OCI-LY1 (cell line): ENCODE data around the gene ANKS3.

Experiments used
- H2AFZ ChIP-seq: fragments of 200-600 bp; sonication (generic), shearing (Covaris generic); 2 replicates; pipeline ENCODE4 v1.6.0; 2014; ENCODE audit warnings: antibody characterized with exemption, mild to moderate bottlenecking, low read length
- H3F3A ChIP-seq: fragments of 200-600 bp; sonication (generic), shearing (Covaris generic); 2 replicates; pipeline ENCODE4 v1.6.0; 2014; ENCODE audit warnings: mild to moderate bottlenecking, antibody characterized with exemption, low read length, moderate library complexity; ENCODE audit not compliant: insufficient read depth
- H3K27ac ChIP-seq: fragments of 200-600 bp; sonication (generic); 2 replicates; pipeline ENCODE4 v1.5.1; 2014; ENCODE audit warnings: low read length, mixed run types, mild to moderate bottlenecking, low read depth; ENCODE audit not compliant: poor library complexity, severe bottlenecking
- H3K27me3 ChIP-seq: fragments of 200-600 bp; sonication (generic); 2 replicates; pipeline ENCODE4 v1.6.0; 2014; ENCODE audit warnings: antibody characterized with exemption, mild to moderate bottlenecking, low read length, moderate library complexity; ENCODE audit not compliant: insufficient read depth
- H3K36me3 ChIP-seq: fragments of 200-600 bp; sonication (generic); 2 replicates; pipeline ENCODE4 v1.6.1; 2014; ENCODE audit warnings: mild to moderate bottlenecking, antibody characterized with exemption, low read length, moderate library complexity, mixed read lengths; ENCODE audit not compliant: insufficient read depth
- H3K4me1 ChIP-seq: fragments of 200-600 bp; sonication (generic); 2 replicates; pipeline ENCODE4 v1.5.1; 2014; ENCODE audit warnings: mild to moderate bottlenecking, low read length, moderate library complexity; ENCODE audit not compliant: insufficient read depth, severe bottlenecking
- H3K4me2 ChIP-seq: fragments of 200-600 bp; sonication (generic), shearing (Covaris generic); 2 replicates; pipeline ENCODE4 v1.6.1; 2014; ENCODE audit warnings: low read length
- H3K4me3 ChIP-seq: fragments of 200-600 bp; sonication (generic); 2 replicates; pipeline ENCODE4 v1.5.1; 2014; ENCODE audit warnings: low read length, low read depth, mild to moderate bottlenecking, mixed read lengths; ENCODE audit not compliant: poor library complexity, severe bottlenecking
- H3K79me2 ChIP-seq: fragments of 200-600 bp; shearing (Covaris generic); 2 replicates; pipeline ENCODE4 v1.6.1; 2016; ENCODE audit warnings: mixed run types, low read length, mixed read lengths; ENCODE audit not compliant: insufficient read depth
- H3K9ac ChIP-seq: fragments of 200-600 bp; sonication (generic), shearing (Covaris generic); 2 replicates; pipeline ENCODE4 v1.6.1; 2014; ENCODE audit warnings: mild to moderate bottlenecking, low read length, mixed read lengths
- H3K9me2 ChIP-seq: fragments of 200-600 bp; sonication (generic), shearing (Covaris generic); 2 replicates; pipeline ENCODE4 v1.6.1; 2014; ENCODE audit warnings: low read depth, mild to moderate bottlenecking, low read length, mixed read lengths
- H3K9me3 ChIP-seq: fragments of 200-600 bp; shearing (Covaris generic); 2 replicates; pipeline ENCODE4 v1.6.1; 2014; ENCODE audit warnings: low read length, mixed read lengths
- H4K20me1 ChIP-seq: fragments of 200-600 bp; sonication (generic), shearing (Covaris generic); 2 replicates; pipeline ENCODE4 v1.6.0; 2016; ENCODE audit warnings: mild to moderate bottlenecking, low read length; ENCODE audit not compliant: insufficient read depth
- EZH2 ChIP-seq: fragments of 200-600 bp; sonication (generic), shearing (Covaris generic); IDR thresholded peaks from 2 replicates; pipeline ENCODE4 v1.8.0; 2017; ENCODE audit warnings: borderline replicate concordance, mixed run types, mild to moderate bottlenecking, antibody characterized with exemption, low read length, moderate library complexity, mixed read lengths
- TF ChIP-seq, protein P1 (sequence below): fragments of 200-600 bp; sonication (generic), shearing (Covaris generic); IDR thresholded peaks from 2 replicates; pipeline ENCODE4 v1.5.1; 2017; ENCODE audit warnings: mild to moderate bottlenecking, antibody characterized with exemption, low read length, moderate library complexity, mixed read lengths

ANKS3 gene

DNA sequence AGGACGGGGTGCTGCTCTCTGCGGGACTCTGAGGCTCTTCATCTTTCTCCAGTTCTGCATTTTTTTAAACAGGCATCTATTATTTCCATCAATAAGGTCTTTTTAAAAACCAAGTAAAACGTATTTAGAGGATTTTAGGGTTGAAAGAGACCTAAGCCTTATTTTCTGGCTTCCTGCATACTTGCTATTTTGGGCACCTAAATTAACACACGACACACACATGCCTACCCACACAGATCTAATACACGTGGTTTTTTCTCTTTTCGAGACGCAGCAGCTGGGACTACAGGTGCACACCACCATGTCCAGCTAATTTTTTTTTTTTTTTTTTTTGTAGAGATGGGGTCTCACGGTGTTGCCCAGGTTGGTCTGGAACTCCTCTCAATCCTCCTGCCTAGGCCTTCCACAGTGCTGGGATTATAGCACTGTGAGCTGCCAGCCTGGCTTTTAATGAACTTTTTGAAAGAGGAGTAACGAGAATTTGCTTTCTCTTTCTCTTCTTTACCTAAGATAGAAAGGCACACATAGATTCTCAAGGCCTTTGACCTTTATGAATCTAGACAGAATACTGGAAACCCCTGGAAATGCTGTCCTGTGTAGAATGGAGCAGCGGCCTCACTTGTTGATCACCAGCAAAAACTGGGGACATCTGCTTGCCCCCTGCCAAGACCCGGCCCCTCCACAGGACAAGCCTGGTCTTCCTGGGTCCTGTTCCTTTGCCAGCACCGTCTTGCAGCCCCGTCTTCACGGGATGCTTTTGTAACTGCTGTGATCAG lies 14.0 kb upstream of the ANKS3 start:
- Histone ChIP-seq H3K9me2 (no peaks in the 10 kb centered on the region), H3K27me3 (no peaks in the 10 kb centered on the region), H3K4me1 (peaks cover 14% of the 10 kb centered on the region), H3K79me2 (no peaks in the 10 kb centered on the region), H3K9ac (no peak overlapping the region), H3K27ac (no peak overlapping the region), H3K4me3 (no peak overlapping the region), H3K4me2 (no peak overlapping the region), H3F3A (no peaks in the 10 kb centered on the region), H3K9me3 (no peaks in the 10 kb centered on the region), H2AFZ (no peak overlapping the region), H3K36me3 (peaks cover 34% of the 10 kb centered on the region), H4K20me1 (no peaks in the 10 kb centered on the region)
- TF ChIP-seq, protein P1, sequence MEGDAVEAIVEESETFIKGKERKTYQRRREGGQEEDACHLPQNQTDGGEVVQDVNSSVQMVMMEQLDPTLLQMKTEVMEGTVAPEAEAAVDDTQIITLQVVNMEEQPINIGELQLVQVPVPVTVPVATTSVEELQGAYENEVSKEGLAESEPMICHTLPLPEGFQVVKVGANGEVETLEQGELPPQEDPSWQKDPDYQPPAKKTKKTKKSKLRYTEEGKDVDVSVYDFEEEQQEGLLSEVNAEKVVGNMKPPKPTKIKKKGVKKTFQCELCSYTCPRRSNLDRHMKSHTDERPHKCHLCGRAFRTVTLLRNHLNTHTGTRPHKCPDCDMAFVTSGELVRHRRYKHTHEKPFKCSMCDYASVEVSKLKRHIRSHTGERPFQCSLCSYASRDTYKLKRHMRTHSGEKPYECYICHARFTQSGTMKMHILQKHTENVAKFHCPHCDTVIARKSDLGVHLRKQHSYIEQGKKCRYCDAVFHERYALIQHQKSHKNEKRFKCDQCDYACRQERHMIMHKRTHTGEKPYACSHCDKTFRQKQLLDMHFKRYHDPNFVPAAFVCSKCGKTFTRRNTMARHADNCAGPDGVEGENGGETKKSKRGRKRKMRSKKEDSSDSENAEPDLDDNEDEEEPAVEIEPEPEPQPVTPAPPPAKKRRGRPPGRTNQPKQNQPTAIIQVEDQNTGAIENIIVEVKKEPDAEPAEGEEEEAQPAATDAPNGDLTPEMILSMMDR: no peak
- TF ChIP-seq EZH2: no peak

DNA sequence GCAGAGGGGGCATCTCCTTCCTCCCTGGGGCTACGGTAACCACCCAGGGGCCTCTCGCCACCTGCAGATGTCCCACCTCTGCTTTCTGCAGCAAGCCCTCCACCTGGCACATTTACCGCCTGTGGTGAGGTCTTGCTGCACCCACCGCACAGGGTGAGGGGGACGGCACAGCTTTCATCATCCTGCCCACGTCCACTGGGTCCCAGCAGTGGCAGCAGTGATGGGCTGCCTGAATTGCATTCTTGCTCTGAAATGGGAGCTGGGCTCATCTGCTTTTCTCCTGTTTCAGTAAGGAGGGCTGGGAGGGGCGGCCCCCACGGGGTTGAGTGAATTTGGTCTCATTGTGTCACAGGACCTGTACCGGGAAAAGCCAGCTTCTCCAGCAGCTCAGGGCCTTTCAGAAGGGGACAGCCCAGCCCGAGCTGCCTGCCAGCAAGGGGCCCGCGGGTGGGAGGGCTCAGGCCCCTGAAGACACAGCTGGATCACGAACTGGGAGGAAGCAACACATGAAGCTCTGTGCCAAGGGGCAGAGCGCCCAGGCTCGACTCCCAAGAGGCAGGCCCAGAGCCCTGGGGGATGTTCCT lies 13.0 kb upstream of the ANKS3 start:
- Histone ChIP-seq H3K79me2 (no peaks in the 10 kb centered on the region), H3K27me3 (no peaks in the 10 kb centered on the region), H2AFZ (no peak overlapping the region), H3K9me3 (no peaks in the 10 kb centered on the region), H3K4me1 (peaks cover 19% of the 10 kb centered on the region), H3F3A (no peaks in the 10 kb centered on the region), H3K4me2 (no peak overlapping the region), H3K27ac (no peak overlapping the region), H3K36me3 (peaks cover 24% of the 10 kb centered on the region), H3K9ac (no peak overlapping the region), H4K20me1 (no peaks in the 10 kb centered on the region), H3K4me3 (no peak overlapping the region), H3K9me2 (no peaks in the 10 kb centered on the region)
- TF ChIP-seq EZH2: no peak
- TF ChIP-seq, protein P1: no peak

- H3K4me3 ChIP-seq: no peak overlapping the region
- no peaks in the 10 kb centered on the region for H3F3A ChIP-seq
- H3K4me1 ChIP-seq: peaks cover 19% of the 10 kb centered on the region
- H3K27me3 ChIP-seq: no peaks in the 10 kb centered on the region
- H3K27ac ChIP-seq: no peak overlapping the region
- H3K9me3 ChIP-seq: no peaks in the 10 kb centered on the region
- no peak for TF ChIP-seq EZH2
- TF ChIP-seq, protein P1: no peak
- H3K36me3 ChIP-seq: peaks cover 15% of the 10 kb centered on the region
- no peak overlapping the region for H3K4me2 ChIP-seq
- no peak overlapping the region for H2AFZ ChIP-seq
- no peaks in the 10 kb centered on the region for H3K79me2 ChIP-seq
- no peak overlapping the region for H3K9ac ChIP-seq
- H3K9me2 ChIP-seq: no peaks in the 10 kb centered on the region
- H4K20me1 ChIP-seq: no peaks in the 10 kb centered on the region
Observed at GRCh38 chr16:4746215-4746614, 12.1 kb upstream of the ANKS3 start.
